Activated gamma-delta T cell (primary cell): ENCODE data around the gene RASSF10.

Source experiments
- DNase-seq: peaks from one replicate; lab custom pipeline; 2025; lab: John Stamatoyannopoulos, UW

Gene RASSF10

DNA sequence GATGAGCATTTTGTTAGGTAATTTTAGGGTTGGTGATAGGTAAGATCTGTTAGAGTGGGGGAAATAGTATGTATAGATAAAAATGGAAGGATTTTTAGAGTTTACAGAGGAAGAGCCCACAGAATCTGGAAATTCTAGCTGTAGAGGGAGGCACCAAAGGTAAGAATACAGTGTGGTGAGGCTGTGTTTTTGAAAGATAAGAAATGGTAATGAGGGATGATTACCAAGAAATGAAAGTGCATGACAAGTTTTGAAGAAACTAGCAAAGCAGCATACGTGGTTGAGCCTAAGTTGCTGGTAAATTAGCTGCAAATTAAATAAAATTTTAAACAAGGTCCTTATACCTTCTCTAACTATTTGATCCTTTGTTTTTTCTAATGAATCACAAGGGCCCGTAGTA is 14.6 kb upstream of the RASSF10 start:
- DNase-seq: no peak

DNA sequence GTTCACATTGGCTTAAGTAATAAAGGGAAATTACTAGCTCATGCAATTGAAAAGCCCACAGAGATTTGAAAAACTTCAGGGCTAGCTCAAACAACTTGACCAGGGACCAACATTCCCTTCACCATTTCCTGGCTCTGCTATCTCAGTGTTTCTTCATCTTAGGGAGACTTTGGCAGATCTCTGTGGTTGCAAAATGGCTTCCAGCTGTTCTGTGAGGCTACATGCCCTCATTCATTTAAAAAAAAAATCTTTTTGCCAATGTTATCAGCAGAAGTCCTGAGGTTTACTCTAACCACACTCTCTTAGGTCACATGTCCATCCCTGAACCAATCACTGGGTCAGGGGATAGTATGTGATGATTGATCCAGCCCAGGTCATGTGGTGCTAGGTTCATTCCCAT is 13.9 kb upstream of the RASSF10 start:
- DNase-seq: no peak

DNA sequence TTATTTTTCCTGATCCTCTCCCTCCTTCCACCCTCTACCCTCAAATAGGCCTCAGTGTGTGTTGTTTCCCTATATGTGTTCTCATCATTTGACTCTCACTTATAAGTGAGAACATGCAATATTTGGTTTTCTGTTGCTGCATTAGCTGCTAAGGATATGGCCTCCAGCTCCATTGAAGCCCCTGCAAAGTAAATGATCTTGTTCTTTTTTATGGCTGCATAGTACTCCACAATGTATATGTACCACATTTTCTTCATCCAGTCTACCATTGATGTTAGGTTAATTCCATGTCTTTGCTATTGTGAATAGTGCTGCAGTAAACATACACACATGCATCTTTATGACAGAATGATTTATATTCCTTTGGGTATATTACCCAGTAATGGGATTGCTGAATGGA is 13.3 kb upstream of the RASSF10 start:
- DNase-seq: no peak

DNA sequence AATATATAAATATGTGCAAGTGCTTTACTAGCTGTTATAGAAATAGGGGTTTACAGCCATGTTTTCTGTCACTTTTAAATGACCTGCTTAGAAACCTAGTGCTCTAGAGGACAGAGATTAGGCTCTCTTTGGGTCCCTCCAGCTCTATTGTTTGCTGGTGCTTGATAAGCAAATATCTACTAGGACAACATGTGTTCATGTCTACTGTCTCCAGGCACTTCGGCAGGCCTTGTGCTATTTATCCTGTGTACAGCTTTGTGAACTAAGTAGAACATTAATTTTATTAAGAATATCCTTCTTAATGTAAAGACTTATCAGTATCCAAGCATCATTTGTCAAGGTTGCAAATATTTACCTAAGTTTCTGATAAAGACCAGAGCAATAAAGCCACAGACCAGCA is 11.9 kb upstream of the RASSF10 start:
- no peak for DNase-seq

DNA sequence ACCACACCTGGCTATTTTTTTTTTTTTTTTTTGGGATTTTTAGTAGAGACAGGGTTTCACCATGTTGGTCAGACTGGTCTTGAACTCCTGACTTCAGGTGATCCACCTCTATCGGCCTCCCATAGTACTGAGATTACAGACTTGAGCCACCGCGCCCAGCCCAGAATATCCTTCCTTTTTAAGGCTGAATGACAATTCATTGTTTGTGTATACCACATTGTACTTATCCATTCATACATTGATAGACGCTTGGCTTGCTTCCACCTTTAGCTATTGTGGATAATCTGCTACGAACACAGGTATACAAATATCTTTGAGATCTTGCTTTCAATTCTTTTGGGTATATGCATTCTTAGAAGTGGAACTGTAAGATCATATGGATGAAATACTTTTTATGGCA is 10.8 kb upstream of the RASSF10 start:
- DNase-seq: no peak

DNA sequence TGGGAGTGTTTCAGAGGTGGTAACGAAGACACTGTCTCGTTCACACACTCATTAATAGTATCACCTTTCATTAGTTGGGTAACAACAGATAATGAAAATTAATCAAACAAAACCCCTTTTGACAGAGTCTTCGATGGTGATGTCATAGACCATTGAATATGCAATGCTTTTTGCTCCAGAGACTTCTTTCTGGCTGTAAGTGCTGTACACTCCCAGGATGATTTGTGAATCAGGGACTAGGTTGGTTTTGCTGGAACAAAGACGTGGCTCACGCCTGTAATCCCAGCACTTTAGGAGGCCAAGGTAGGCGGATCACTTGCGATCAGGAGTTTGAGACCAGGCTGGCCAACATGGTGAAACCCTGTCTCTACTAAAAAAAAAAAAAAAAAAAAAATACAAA is 9.5 kb upstream of the RASSF10 start:
- DNase-seq: no peak

DNA sequence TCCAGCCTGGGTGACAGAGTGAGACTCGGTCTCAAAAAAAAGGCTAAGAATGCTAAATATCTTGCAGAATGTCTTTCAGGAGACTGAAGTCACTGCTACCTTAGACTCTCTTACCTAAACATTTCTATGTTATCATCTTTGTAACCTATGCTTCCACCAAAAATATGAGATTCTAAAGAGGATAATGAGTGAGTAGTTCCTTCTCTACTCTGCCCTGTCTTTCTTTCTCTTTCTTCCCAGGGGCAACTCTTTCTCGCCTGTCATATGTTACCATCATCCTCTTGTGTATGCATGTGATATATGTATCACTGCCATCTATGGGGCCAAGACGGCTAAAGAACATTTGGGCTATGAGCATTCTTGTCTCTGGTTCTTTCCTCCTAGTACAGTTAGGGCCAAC is 9.0 kb upstream of the RASSF10 start:
- no peak for DNase-seq

DNA sequence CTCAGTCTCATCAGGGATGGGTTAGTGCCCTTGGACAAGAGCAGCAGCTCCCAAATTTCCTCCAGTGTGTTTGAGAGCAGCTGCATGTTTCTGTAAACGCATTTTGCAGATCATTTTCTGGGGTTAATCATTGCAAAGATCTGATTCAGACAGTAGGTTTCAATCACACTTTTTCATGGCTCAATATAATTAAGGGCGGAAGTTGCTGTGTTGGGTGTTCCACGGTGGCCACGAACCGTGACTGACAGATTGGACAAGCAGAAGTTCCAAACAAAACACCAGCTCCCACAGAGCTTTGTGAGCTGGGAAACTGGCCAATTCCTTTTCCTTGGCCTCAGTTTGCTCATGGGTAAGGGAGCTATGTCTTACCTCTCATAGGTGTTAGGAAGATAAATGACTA is 8.4 kb upstream of the RASSF10 start:
- no peak for DNase-seq

DNA sequence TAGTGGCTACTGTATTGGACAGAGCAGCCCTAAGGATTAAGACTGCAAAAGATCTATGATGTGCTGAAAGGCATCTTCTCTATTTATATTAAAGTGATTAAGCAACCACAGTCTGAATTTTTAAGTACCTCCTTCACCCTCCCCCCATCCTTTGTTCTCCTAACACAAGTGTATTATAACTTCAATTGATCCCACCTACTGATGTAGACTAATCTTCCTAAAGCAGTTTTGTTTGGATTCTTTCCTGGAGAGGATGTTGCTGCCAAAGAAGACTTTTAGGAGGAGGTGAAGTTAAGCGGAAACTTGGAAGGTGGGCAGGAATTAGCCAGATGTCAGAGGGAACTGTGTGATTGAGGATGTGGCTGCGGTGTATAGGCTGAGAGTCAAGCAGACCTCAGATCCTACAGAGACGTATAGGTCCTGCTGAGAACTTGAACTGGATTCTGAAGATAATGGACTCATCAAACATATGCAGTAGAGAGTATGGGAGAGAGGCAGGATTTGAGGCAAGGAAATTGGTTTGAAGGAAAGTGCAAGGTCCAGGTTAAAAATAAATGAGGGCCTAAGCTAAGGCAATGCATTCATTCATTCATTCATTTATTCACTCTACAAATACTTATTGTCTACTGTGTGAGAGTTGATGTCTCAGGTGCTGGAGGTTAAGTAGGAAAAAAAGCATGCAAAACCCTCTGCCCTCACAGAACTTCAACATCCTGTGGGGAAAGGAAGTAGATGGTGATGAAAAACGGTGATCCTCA is 5.2 kb upstream of the RASSF10 start:
- DNase-seq: no peak

DNA sequence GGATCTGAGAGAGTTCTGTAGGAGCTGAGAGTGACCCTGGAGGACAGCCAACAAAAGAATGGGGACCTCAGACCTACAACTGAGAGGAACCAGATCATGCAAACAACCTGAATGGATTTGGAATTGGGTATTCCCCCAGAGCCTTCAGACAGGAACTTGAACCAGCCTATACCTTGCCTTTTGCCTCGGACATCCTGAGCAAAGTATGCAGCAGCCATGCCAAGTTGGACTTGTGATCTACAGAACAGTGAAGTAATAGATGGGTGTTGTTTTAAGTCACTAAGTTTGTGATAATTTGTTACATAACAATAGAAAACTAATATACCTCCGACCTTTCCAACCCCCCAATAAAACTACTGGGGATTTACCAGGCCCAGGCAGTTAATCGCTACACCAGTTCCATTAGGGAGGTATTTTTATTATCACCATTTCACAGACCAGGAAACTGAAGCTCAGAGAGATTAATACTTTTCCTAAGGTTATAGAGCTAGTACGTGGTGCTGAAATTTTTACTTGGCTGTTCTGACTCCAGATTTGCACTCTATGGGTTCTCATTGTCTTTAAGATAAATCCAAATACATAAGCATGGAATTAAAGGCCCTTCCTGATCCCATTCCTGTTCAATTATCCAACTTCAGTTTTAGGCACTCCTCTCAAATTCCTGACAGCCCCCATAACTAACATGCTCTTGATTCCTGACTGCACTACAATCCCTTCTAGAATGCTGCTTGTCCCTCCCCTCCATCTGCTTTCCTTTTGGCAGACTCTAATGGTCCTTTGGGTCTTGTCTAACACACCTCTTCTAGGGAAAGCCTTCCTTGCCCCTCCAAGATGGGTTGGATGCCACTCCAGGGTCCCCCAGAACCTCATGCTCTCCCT is 1.7 kb upstream of the RASSF10 start:
- no peak for DNase-seq

DNA sequence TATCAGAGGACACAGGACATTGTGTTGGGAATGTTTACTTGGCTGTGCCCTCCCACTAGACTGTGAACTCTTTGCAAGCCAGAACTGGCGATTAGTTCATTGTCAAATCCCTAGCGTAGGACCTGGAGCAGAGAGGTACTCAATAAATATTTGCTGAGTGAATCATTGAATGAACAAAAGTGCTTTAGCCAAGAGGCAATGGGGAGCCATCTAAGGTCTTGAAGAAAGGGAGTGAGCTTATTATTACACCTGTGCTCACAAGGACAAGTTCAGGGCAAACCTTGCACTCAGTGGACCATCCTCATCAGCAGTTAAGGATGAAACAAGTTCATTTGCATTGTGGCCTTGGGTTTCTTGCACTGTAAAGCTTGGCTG is 1.1 kb upstream of the RASSF10 start:
- no peak for DNase-seq

DNA sequence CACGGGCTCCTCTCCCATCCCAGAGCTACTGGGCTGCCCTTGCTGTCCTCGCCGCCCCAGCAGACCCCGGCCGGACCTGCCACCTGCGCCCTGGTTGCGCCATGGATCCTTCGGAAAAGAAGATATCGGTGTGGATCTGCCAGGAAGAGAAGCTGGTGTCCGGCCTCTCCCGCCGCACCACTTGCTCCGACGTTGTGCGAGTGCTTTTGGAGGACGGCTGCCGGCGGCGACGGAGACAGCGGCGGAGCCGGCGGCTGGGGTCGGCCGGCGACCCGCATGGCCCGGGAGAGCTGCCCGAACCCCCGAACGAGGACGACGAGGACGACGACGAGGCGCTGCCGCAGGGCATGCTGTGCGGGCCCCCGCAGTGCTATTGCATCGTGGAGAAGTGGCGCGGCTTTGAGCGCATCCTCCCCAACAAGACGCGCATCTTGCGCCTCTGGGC is 382 bp downstream of the RASSF10 start:
- no peak for DNase-seq

DNA sequence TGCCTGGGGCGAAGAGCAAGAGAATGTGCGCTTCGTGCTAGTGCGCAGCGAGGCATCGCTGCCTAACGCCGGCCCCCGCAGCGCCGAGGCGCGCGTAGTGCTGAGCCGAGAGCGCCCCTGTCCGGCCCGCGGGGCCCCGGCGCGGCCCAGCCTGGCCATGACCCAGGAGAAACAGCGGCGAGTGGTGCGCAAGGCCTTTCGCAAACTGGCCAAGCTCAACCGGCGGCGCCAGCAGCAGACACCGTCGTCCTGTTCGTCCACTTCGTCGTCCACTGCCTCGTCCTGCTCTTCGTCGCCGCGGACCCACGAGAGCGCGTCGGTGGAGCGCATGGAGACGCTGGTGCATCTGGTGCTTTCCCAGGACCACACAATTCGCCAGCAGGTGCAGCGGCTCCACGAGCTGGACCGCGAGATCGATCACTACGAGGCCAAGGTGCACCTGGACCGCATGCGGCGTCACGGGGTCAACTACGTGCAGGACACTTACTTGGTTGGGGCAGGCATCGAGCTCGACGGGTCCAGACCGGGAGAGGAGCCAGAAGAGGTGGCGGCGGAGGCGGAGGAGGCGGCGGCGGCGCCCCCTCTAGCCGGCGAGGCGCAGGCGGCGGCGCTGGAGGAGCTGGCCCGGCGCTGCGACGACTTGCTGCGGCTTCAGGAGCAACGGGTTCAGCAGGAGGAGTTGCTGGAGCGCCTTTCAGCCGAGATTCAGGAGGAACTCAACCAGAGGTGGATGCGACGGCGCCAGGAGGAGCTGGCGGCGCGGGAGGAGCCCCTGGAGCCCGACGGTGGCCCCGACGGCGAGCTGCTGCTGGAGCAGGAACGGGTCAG is 1.0 kb downstream of the RASSF10 start:
- DNase-seq: no peak

DNA sequence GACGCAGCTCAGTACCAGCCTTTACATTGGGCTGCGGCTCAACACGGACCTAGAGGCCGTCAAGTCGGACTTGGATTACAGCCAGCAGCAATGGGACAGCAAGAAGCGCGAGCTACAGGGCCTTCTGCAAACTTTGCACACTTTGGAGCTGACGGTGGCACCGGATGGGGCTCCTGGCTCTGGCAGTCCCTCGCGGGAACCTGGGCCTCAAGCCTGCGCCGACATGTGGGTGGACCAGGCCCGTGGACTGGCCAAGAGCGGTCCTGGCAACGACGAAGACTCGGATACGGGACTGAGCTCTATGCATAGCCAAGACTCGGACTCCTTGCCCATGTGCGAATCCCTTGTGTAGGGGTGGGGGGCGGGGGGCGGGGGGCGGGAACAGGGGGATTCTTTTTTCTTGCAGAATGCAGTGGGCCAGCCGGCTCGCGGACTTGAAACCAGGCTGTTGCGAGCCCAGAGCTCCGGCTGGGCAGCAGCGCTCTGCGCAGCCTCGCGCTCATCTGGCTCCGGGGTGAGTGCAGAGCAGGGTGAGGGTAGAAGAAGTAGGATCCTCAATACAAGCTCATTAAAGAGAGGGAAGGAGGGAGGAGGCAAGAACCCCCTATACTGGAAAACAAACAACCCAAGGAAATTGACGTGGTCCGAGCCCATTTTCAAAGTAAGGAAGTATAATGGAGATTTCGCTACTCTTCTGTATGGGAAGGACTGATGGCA is 1.8 kb downstream of the RASSF10 start:
- no peak for DNase-seq

DNA sequence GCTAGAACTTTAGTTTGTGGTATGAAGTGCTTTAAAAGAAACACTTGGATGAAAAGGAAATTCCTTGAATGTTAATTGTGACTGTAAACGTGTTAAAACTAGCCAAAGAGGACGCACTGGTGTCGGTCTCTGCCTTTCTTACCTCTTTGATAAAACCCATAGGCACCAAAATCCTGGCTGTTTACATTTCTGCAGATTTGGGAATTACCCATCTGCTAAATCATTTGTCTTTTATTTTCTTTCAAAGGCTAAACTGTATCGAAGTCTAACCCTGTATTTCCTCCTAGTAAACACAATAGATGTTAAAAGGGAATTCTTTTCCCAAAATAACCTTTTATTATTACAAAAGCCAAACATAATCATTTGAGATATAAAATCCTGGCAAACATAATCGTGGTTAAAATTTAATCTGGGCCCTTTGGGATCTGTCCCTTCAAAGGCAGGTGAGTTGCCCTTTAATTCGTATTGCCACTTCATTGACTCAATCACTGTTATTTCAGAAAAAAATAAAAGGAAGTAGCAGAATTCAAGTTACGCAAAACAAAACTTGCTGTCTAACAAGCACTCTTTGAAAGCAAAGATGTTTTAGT is 2.4 kb downstream of the RASSF10 start:
- no peak for DNase-seq

DNA sequence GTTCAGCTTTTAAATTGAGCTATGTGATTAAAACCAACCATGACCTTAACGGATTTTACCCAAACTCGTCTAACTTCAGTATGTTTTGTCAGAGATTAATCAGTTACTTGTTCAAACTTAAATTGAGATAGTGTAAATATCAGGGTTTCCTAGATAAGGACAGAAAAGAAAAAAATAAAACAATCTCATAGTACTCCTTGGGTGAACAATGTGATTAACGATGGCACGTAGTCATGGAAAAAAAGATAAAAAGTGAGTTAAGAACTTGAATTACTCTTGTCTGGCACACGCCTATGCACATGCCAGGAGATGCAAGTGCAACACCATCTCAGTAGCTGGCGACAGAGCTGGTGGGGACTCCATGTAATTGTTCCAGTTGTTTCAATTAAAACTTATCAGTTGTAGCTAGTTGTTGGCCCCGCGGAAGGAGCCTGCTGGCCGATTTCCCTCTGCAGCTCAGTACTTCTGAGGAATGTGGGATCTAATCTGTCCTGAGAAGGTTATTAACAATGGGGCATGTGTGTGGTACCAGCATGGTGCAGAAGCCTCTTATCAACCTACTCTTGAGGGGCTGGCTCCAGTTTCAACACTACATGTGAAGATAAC is 3.0 kb downstream of the RASSF10 start:
- DNase-seq: no peak

DNA sequence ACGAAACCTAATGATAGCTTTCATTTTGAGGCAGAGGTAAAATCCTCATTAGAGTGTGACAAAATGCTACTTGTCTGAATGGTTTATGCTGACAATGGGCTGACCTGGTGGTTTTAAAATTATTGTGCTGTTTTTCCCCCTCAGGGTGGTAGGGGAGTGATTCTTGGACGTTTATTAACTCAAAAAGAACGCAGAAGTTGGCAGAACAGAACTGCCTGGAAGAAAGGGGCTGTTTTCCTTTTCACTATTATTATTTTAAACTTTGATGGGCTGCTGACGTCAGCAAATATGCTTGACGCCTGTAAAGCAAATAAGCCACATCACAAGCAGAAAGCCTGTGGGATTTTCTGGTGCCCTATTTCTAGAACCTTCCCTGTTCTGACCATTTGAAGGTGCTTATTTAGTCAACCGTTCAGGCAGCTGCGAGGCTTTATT is 4.0 kb downstream of the RASSF10 start:
- DNase-seq: no peak

DNA sequence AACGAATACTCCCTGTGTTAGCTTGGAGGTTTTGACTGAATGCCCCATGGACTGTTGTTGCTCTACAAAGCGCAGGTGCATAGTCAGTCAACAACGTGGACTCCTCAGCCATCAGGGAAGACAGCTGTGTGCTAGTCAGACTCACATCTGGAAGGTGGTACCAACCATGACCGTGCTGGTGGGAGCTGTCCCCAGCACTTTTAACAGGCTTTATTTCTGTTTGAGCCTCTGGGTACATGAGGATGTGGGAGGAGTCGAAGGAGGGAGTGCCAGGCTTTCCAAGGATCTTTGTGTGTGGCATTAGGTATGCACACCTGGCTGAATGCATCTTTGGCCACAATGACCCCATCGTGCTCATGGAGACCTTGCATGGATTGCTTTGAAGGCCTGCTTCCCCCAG is 6.6 kb downstream of the RASSF10 start:
- DNase-seq: no peak

DNA sequence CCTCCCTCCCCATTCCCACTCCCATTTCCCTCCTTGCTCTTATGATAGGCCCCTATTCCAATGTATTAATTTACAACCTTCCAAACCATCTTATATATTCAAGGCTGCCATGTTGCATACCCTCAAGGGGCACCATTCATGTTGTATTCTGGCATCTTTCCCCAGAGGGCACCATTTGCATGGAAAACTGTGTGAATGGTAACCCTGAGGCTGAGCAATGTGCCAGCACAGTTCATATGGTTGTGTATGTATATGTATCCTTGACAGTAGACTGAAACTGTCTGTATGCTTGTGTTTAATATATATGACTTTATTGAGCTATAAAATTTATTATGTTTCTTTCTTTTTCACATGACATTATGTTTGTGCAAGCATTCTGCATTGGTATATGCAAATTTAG is 7.3 kb downstream of the RASSF10 start:
- no peak for DNase-seq

DNA sequence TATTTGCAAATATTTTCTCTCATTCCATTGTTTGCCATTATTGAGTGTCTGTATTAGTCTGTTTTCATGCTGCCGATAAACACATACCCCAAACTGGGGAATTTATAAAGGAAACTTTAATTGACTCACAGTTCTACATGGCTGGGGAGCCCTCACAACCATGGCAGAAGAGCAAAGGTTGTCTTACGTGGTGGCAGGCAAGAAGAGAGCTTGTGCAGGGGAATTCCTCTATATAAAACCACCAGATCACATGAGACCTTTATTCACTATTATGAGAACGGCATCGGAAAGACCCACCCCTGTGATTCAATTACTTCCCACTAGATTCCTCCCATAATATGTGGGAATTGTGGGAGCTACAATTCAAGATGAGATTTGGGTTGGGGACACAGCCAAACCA is 10.2 kb downstream of the RASSF10 start:
- DNase-seq: no peak

DNA sequence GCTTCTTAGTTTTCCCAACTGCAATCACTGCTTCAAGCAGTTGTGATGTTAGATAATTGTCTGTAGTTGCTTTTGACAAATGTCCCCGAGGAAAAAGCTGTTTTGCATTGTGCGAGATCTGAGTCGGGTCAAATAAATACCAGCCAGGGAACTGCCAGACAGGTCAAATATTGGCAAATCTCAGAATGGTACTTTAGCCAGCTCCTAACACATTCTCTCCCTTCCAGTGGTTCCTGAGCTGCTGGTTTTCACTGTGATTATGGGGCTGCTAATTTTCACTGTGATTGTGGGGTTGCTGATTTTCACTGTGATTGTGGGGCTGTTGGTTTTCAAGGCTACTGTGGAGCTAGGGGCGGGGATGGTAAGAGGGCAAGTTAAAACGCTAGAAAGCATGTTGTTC is 14.3 kb downstream of the RASSF10 start:
- no peak for DNase-seq
